HG02943 (cell line): ENCODE data around the gene MCEMP1.

Experiments
- ATAC-seq: cut with Tn5 transposase; IDR thresholded peaks from one replicate; pipeline ENCODE4 v1.9.1; 2021; ENCODE audit warnings: mild to moderate bottlenecking, low read depth, moderate library complexity; ENCODE audit not compliant: unreplicated experiment

Gene MCEMP1

GRCh38 chr19:7718668-7719067 is 41.8 kb downstream of the MCEMP1 start:
- ATAC-seq = no peak

DNA sequence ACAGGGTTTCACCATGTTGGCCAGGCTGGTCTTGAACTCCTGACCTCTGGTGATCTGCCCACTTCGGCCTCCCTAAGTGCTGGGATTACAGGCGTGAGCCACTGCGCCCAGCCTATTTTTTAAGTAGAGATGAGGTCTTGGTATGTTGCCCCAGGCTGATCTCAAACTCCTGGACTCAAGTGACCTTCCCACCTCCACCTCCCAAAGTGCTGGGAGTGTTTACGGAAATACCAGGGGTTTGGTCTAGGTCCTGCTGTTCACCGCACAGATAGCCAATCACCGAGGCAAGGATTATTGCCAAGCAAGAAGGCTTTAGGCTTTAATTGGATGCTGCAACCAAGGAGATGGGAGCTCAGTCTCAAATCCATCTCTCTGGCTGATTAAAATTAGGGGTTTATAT is 43.5 kb downstream of the MCEMP1 start:
- no peak for ATAC-seq

DNA sequence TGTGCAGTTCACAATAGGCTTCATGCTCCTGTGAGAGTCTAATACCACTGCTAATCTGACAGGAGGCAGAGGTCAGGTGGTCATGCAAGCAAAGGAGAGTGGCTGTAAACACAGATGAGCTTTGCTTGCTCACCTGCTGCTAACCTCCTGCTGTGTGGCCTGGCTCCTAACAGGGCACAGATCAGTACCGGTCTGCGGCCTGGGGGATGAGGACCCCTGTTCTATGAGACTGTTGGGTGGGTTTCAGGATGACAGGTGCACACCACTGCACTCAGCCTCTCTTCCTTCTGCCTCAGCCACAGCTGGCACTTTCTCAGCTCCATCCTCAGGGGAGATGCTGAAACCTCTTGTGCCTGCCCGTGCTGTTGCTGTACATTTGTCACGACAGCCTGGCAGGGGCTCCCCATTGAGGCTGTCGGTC is 45.4 kb downstream of the MCEMP1 start:
- no peak for ATAC-seq

GRCh38 chr19:7725791-7726190 is 48.9 kb downstream of the MCEMP1 start:
- no peak for ATAC-seq

GRCh38 chr19:7729211-7729610 is 52.3 kb downstream of the MCEMP1 start:
- ATAC-seq = no peak
